ENCODE results near the gene CRISP1. TPM values are rescaled to one million over a fixed set of nuclear protein-coding genes. Genes with fewer than 3 reads are reported as not detected.

Gene CRISP1
- total and polyA plus RNA-seq, 9 of the 15 experiments (the other 6 are each of a cell fraction or from before 2014, with no cell fraction given) = not detected

- FAIRE-seq = no peak
- peak overlapping the region; percentile 26; the same call in 1 of the 2 replicates for H2AFZ ChIP-seq (ENCODE audit: low read depth, low read length)
- no peaks in the 10 kb centered on the region for H3K4me1 ChIP-seq (replicated peaks in 1 of 2; ENCODE audit: control insufficient read depth in 2 of 2, insufficient read depth in 2 of 2, low read length in 2 of 2)
- no peak for DNase-seq (ENCODE audit: extremely low read depth in 1 of 4, low spot score in 3 of 4)
- no peaks in the 10 kb centered on the region for H3K9me3 ChIP-seq (replicated peaks; ENCODE audit: control insufficient read depth, insufficient read depth, low read depth, low read length)
- ChIA-PET POLR2A (interaction anchor here (0.5 kb wide), 1 partner anchor 280 kb away, joined by 3 read pairs; no protein-coding TSS in a partner anchor), CTCF (ENCODE audit: low intra/inter-chr PET ratio) (no interaction called here)
- H3K4me3 ChIP-seq = no peak overlapping the region
- intact Hi-C loops (cut with micrococcal nuclease) = no loop called here
- no TSS peak for BruUV-seq (replicated peaks)
- no peak overlapping the region for H3K9ac ChIP-seq (ENCODE audit: insufficient read depth in 1 of 2, low read depth in 2 of 2, low read length in 2 of 2)
- in situ Hi-C loops (cut with MboI) = no loop called here
- H4K20me1 ChIP-seq (replicated peaks; ENCODE audit: control insufficient read depth, insufficient read depth, low read length) = no peaks in the 10 kb centered on the region
- no peak overlapping the region for H3K4me2 ChIP-seq (ENCODE audit: insufficient read depth, low read length)
- no peak overlapping the region for H3K27ac ChIP-seq (ENCODE audit: extremely low read depth, low read depth, low read length)
- no peaks in the 10 kb centered on the region for H3K79me2 ChIP-seq (ENCODE audit: control insufficient read depth, insufficient read depth, low read length)
- H3K9me1 ChIP-seq (ENCODE audit: control insufficient read depth, insufficient read depth, low read length) = no peaks in the 10 kb centered on the region
- no peak for ATAC-seq
- H3K36me3 ChIP-seq (ENCODE audit: control insufficient read depth, insufficient read depth, low read length) = no peaks in the 10 kb centered on the region
- TF ChIP-seq NFE2L1 (tag; IDR thresholded peaks at IDR 0.05; ENCODE audit: borderline replicate concordance, low read depth) (peak; percentile 36; the same call in 1 of the 2 replicates), ELK3 (CRISPR knock-in tag; IDR thresholded peaks at IDR 0.05) (no peak), HCFC1 (IDR thresholded peaks at IDR 0.05; ENCODE audit: low read depth, low read length) (no peak), MAFK (IDR thresholded peaks at IDR 0.05; ENCODE audit: low read length) (peak; percentile 26; the same call in 1 of the 2 replicates), TRIM24 (IDR thresholded peaks at IDR 0.05) (peak in 1 of 2 experiments; percentile 25; a peak in 1 of 4 replicates), BRCA1 (IDR thresholded peaks at IDR 0.05) (no peak), BRCA1 (CRISPR knock-in tag; IDR thresholded peaks at IDR 0.05) (no peak), MAFG (tag; conservative IDR thresholded peaks at IDR 0.05) (peak; percentile 73), SRSF1 (IDR thresholded peaks at IDR 0.05; ENCODE audit: low read depth, low read length) (no peak), ILK (tag; IDR thresholded peaks at IDR 0.05; ENCODE audit: borderline replicate concordance, low read depth) (no peak), POLR2AphosphoS5 (IDR thresholded peaks at IDR 0.05; ENCODE audit: control insufficient read depth, insufficient read depth, low read depth, low read length) (no peak), SRF (CRISPR knock-in tag; IDR thresholded peaks at IDR 0.05) (no peak), ZNF316 (IDR thresholded peaks at IDR 0.05) (peak; percentile 59), NFE2 (IDR thresholded peaks at IDR 0.05; ENCODE audit: low read depth) (peak; percentile 74), C11orf30 (IDR thresholded peaks at IDR 0.05; ENCODE audit: low read depth) (peak; percentile 54), ZNF717 (CRISPR knock-in tag; IDR thresholded peaks at IDR 0.05) (no peak), ZC3H11A (IDR thresholded peaks at IDR 0.05; ENCODE audit: low read depth, low read length) (no peak), NFRKB (IDR thresholded peaks at IDR 0.05; ENCODE audit: low read depth) (no peak), HDAC8 (tag; IDR thresholded peaks at IDR 0.05) (no peak), NR2C1 (IDR thresholded peaks at IDR 0.05) (no peak), NR2C1 (tag; IDR thresholded peaks at IDR 0.05) (no peak), CEBPB (tag; IDR thresholded peaks at IDR 0.05) (no peak)
- no peaks in the 10 kb centered on the region for H3K27me3 ChIP-seq (ENCODE audit: control insufficient read depth in 2 of 2, insufficient read depth in 2 of 2, low read length in 2 of 2)
- WGBS (ENCODE audit: insufficient coverage, low coverage, missing lambda C conversion rate) = 40% methylated on average over 2 of the region's 2 CpGs
These were observed 53.1 kb downstream of the CRISP1 start for GRCh38 chr6:49813248-49813647.

Measured in K562 (cell line).